DMS53 treated with DMSO at 0.1 percent for 48 hours (cell line): ENCODE results near the gene NUDT15.
"Not testable (repeated sequence)": the region's sequence is repeated elsewhere in the genome, so short reads cannot be mapped to it uniquely, and the experiment has no call there.

Experiments used
- DNase-seq: peaks from one replicate; lab custom pipeline; 2025; ENCODE audit not compliant: unreplicated experiment; lab: John Stamatoyannopoulos, UW

Gene NUDT15

GRCh38 chr13:48042894-48043293 is 5.4 kb downstream of the NUDT15 start:
- DNase-seq = no peak

- no peak for DNase-seq
These were observed 6.4 kb downstream of the NUDT15 start for GRCh38 chr13:48043789-48044503.

- no peak for DNase-seq
These were observed 13.0 kb downstream of the NUDT15 start for GRCh38 chr13:48050550-48050949.

GRCh38 chr13:48054601-48055000 is 17.1 kb downstream of the NUDT15 start:
- no peak for DNase-seq

GRCh38 chr13:48055712-48056111 is 18.2 kb downstream of the NUDT15 start:
- DNase-seq = no peak

GRCh38 chr13:48058536-48058935 is 21.0 kb downstream of the NUDT15 start:
- DNase-seq = not testable (repeated sequence)

- not testable (repeated sequence) for DNase-seq
These were observed 22.4 kb downstream of the NUDT15 start for GRCh38 chr13:48059951-48060350.

- no peak for DNase-seq
These were observed 28.9 kb downstream of the NUDT15 start for GRCh38 chr13:48066310-48066989.

- DNase-seq = no peak
These were observed 30.5 kb downstream of the NUDT15 start for GRCh38 chr13:48068036-48068435.

- no peak for DNase-seq
These were observed 31.4 kb downstream of the NUDT15 start for GRCh38 chr13:48068952-48069351.

GRCh38 chr13:48069573-48069972 is 32.0 kb downstream of the NUDT15 start:
- no peak for DNase-seq

GRCh38 chr13:48070942-48071341 is 33.4 kb downstream of the NUDT15 start:
- no peak for DNase-seq

- no peak for DNase-seq
These were observed 34.8 kb downstream of the NUDT15 start for GRCh38 chr13:48072304-48072703.

GRCh38 chr13:48072787-48073186 is 35.3 kb downstream of the NUDT15 start:
- no peak for DNase-seq

GRCh38 chr13:48074006-48074405 is 36.5 kb downstream of the NUDT15 start:
- DNase-seq = no peak

- no peak for DNase-seq
These were observed 40.7 kb downstream of the NUDT15 start for GRCh38 chr13:48078251-48078656.

GRCh38 chr13:48081739-48082138 is 44.2 kb downstream of the NUDT15 start:
- no peak for DNase-seq

- DNase-seq = no peak
These were observed 48.7 kb downstream of the NUDT15 start for GRCh38 chr13:48086272-48086671.

GRCh38 chr13:48093588-48093987 is 56.1 kb downstream of the NUDT15 start:
- DNase-seq = no peak

GRCh38 chr13:48094404-48094780 is 56.9 kb downstream of the NUDT15 start:
- DNase-seq = no peak

GRCh38 chr13:48094781-48095502 is 57.4 kb downstream of the NUDT15 start, which contains the start of gene MED4:
Gene MED4, minus strand, starts transcription at chr13:48095104. Its CDS starts 26 bp downstream, at chr13:48095078.
- peak; percentile 58 for DNase-seq

- DNase-seq = no peak
These were observed 59.1 kb downstream of the NUDT15 start for GRCh38 chr13:48096670-48097069.
